ENCODE data around the gene MAP3K7CL.
"Not testable (repeated sequence)": the region's sequence is repeated elsewhere in the genome, so short reads cannot be mapped to it uniquely, and the experiment has no call there.

MAP3K7CL gene

DNA sequence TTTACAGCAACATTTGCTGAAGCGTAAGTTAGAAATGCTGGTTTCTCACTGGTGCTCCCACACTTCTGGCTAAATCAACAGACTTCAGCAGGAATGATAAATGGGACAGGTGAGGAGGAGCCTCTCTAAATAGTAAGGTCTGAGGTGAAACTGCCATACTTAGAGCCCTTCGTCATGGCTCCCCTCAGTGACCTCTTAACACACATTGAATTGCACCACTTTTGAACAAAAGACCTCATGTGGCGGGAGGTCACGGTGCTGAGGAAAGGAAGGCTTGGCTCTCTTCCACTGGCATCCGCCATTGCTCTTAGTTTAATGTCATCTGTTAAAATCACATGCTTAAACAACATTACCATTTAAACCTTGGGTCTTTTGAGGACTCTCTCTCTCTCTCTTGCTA is 3.4 kb downstream of the MAP3K7CL start:
- no peak for DNase-seq (ENCODE audit: low read depth in 2 of 2)

DNA sequence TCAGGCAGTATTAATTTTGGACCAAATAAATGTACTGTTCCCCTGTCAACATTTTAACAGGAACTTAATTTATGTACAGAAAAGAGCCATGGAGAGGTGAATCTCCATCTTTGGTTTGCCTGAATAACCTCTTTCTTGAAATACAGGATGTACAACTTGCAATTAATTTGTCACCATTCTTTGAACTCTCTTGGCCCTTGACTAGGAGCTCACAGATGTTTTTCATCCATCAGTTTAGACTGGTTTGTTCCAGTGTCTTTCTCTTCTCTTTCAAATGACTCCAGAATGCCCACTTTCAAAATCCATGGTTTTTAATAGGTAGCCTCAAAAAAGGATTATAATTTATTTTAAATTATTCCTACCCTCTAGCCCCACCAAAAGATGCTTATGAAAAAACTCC is 5.0 kb downstream of the MAP3K7CL start:
- no peak for DNase-seq (ENCODE audit: low read depth in 2 of 2)

DNA sequence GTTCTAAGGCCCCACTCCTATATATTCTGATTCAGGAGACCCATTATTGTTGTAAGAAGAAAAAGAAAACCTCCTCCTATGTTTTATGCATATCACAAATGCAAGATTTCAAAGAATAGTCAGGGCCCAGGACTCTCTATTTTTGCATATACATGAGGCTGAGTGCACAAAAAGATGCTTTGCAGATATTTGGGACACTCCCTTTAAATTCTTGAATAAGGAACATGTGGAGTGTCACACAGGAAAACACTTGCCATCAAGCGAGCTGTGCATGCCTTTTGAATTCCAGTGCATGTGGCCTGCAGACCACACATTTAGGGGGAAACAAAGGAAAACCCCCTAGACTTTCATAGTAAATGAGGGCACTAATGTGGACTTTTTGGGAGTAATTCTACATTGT is 5.6 kb downstream of the MAP3K7CL start:
- no peak for DNase-seq (ENCODE audit: low read depth in 2 of 2)

DNA sequence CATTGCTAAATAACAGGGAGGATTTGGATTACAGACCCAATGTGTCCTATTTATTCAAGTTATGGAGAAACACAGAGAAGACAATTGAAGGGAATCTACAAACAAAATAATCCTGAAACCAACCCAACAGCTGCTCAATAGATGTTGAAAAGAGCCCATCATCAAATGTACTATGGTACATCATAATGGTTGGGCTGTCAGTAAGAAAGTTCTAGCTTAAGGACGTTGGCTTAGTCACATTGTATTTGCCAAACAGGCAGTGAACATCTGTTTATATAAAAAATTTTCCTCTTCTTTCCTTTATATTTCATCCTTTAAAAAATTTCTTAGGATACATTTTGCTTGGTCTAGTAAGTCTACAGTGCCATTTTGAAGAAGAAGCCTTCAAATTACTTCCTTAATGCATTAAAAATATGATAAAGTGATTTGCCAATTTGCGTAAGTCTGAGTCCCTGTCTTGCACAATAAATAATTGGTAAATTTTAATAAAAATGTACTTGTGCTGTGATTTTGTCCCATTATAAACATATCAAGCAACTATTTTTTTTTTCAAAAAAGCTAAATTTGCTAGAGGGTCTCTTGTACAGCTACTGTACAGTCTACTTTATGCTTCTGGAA is 14.4 kb downstream of the MAP3K7CL start:
- no peak for DNase-seq (ENCODE audit: low read depth in 2 of 2)

DNA sequence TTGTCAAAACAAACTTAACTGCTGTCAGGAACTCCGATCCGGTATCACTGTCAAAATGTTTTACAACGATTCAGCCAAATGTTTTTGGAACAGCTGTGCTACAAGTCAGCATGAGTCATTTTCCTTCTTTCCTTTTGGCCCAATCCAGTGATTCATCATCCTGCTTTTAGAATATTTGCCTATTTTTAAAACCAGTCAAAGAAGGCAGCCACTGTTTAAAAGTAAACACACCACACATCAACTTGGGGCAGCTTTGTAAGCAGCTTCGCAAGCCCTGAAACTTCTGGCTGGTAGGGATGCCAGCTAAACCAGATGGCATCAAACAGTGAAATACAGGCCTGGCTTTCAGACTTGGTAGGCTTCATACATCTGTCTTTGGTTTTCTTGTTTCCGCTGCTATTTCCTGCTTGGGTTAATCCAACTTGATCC is 14.9 kb downstream of the MAP3K7CL start:
- DNase-seq (ENCODE audit: low read depth in 2 of 2): no peak

DNA sequence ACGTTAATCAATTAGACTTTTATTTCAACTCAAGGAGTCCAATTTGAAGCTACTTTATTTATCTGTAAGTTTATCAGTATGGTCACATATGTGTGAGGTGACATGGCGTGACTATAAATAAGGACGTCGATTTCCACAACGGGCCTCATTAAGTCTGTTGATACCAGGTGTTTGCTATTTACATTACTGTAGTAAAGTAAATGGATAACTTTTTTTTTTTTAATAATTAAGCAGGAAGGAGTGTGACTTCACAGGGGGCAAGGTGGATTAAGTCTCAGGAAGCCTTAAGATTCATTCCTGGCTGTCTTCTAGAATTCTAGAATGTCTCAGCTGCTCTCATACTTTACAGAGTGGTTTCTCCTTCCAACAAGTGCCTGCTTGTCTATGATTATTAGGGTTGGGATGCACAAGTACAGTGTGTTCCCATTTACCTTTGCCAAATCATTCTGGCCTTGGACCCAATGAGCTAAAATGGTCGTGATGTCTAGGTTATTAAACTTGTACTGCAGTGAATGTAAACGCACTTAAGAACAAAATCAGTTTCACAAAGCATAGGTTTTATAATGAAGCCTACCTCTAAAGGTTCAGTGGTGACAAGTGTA is 15.5 kb downstream of the MAP3K7CL start:
- DNase-seq (ENCODE audit: low read depth in 2 of 2): no peak

DNA sequence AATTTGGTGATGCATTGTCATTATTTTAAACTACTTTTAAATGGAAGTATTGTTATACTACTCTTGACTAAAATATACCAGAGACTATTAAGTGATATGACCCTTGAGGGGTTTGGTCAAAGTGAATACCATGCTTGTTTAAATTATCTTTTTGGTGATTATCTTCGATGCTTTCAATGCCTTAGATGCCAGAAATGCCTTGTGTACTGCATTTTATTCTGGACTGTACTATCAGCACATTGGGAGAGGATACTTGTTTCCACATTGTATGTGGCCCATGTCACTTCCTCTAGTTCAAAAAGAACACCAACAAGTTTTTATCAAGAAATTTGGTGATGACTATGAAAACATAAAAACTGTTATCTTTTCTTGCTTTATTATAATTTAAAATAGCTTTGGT is 16.3 kb downstream of the MAP3K7CL start:
- DNase-seq (ENCODE audit: low read depth in 2 of 2): no peak

DNA sequence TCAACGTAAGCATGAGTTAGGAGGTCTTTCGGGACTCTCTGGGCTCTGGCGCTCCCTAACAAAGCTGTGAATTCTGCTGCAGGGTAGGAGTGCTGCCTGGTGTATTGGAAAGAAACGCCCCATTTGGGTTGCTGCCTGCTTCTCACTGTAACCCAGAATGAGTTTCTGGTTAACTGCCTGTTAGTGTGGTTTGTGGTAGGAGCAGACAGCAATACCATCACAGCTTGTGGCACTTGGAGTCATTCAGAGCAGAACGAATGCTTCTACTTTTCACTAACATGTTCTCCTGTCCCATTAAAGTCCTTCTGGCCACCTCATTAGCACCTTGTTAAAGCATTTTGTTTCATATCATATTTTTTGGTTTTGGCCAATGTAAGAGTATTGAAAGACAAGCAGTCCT is 18.1 kb downstream of the MAP3K7CL start:
- DNase-seq (ENCODE audit: low read depth in 2 of 2): no peak

DNA sequence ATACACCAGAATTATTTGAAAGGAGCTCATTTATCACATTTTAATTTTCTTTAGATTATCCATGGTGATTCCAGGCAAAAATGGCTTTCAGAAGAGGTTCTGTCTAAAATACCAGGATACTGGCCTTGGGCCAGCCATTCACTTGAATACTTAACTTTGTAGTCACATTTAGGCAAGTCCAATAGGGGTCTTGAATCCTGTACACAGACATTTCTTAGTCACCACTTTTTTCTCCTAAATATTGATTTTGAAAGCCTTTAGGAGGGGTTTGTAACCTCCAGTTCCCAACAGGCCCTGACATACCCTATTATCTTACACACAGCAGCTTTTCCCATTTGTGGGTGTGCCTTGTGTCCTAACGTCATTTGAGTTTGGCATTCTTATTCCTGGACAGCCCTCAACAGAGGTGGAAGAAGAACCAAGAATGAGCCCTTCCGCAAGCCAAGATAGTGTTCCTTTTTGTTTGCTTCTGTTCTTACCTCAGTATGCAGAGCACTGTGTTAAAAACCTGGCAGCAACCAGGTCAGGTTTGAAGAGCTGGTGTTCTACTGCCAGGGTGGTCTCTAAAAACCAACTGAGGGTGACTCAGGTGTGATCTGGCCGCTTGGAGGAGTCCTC is 19.5 kb downstream of the MAP3K7CL start:
- no peak for DNase-seq (ENCODE audit: low read depth in 2 of 2)

DNA sequence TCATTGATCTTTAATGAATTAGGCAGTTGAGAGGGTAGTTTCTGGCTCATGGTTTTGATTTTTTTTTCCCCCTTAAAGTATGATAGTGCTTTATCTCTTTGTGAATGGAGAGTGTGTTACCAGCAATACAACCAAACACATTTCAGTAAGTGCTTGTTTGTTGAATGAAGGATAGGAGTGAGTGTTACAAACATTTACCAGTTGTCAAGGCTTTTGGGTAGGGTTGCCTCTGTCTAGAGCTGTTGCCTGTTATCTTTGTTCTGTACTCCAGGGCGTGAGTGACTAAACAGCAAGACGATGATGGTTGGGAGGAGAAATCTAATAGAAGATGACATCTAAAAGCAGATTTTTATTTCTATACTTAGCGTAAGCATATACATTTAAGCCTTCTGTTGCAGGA is 21.5 kb downstream of the MAP3K7CL start:
- DNase-seq (ENCODE audit: low read depth in 2 of 2): no peak

DNA sequence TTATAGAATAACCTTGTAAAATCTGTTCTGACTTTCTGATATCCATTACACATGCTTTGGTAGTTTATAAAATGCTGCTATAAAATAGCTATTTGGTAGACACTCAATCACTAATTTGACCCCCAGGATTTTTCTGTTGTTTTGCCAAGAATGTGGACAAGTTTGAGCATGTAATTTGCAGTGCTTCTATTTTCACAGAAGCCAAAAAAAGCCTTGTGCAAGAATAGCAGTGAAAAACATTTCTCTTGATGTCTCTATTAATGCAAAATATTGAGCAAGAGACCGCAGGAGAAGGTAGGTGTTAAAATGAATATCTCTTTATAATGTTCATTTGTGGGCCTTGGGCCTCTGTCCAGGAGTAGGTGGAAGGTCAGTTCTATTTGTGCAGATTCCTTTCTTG is 22.5 kb downstream of the MAP3K7CL start:
- DNase-seq (ENCODE audit: low read depth in 2 of 2): no peak

DNA sequence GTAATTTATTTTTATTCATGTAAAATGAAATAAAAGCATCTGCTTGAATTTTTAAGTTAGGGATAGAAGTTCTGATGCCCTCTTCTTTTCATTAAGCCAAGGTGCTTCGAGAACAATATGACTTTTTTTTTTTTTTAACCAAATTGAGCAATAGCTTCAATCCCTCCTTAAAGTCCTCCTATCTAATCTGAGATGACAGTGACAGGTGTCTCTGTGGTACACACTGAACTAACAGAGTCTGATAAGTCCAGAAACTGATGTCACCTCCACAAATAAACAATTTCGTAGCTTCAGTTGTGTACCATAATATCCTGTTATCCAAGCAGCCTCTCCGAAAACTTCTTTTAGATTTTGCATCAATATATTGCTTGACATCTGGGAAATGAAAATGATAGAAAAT is 23.8 kb downstream of the MAP3K7CL start:
- DNase-seq (ENCODE audit: low read depth in 2 of 2): no peak

DNA sequence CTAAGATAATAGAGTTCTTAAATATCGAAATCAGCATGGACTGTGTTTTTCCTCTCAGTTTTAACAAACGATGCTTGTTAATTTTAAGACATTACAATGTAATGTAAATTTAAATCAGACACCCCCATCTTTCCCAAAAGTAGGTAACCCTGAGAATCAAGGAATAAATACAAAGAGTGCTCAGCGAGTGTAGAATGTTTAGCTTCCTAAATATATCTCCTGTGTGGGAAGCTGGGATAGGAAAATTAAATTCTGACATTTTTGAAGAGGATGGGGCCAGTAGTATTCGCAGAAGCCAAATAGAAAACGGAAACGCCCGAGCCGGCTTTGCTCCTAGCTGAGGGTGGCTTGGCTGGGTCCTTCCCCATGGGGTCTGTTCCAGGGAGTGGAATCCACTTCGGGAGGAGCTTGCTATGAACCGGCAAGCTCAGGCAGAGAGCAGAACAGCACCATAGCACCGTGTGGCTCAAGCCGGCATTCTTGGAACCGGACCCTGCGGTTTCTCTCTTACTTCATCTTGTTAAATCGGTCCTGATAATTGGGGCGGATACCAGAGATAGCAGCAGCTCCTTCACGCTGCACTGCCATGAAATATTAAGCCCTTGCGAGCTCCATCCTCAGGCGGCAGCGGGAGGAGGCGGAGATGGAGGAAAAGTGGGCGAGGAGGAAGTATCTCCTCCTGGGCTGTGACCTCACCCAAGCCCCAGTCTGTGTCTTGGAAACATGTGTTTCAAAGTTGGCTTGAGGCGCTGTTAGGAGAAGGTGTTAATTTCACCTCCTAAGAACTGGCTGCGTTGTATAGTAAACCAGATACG is 24.9 kb downstream of the MAP3K7CL start:
- no peak for DNase-seq (ENCODE audit: low read depth in 2 of 2)

DNA sequence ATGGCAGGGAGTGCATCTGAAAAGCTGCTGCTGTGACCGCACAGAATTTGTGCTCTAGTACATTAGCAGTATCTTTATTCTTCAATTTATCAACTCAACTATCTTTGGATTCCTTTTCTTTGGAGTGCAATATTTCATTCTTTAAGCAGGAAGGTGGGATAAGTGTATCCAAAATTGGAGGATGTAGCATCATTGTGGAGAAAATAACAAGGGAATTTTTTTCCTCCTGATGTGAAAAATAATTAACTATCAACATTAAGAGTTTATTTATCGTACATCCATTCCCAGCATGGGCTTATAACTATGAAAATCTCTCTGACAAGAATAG is 25.5 kb downstream of the MAP3K7CL start:
- no peak for DNase-seq (ENCODE audit: low read depth in 2 of 2)

DNA sequence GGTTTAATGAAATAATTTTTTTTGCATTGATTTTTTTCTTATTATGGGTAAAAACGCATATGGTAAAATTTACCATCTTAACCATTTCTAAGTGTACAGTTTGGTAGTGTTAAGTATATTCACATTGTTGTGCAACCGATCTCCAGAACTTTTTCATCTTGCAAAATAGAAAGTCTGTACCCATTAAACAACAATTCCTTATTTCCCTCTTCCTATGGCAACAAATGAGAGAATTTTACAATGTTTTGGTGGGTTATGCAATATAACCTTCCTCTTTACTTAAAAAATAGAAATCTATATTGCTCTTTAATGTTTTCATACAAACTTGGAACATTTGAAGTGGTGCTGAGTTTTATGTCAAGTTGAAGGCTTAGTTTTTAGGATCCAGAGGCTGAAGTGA is 26.6 kb downstream of the MAP3K7CL start:
- no peak for DNase-seq (ENCODE audit: low read depth in 2 of 2)

DNA sequence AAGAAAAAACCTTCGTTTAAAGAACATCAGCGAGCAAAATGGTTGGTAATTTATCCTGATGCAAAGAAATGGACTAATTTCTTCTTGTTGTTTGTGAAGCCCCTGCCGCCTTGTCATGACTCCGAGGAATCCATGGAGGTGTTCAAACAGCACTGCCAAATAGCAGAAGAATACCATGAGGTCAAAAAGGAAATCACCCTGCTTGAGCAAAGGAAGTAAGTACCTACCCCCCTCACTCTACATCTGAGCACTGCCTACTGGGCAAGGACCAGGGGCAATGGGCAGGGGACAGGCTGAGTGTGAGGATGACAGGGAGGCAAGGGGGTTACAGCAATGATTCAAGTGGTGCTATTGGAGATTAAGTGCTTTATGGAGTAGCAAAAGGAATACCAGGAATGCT is 29.4 kb downstream of the MAP3K7CL start:
- no peak for DNase-seq (ENCODE audit: low read depth in 2 of 2)

DNA sequence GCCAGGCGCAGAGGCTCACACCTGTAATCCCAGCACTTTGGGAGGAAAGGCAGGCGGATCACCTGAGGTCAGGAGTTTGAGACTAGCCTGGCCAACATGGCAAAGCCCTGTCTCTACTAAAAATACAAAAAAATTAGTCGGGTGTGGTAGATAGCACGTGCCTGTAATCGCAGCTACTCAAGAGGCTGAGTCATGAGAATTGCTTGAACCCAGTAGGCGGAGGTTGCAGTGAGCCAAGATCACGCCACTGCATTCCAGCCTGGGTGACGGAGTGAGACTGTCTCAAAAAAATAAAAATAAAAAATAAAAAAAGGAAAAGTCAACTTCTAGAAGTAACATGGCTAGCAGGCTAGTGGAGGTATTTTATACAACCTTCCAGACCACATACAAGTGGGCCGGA is 32.4 kb downstream of the MAP3K7CL start:
- DNase-seq (ENCODE audit: low read depth in 2 of 2): not testable (repeated sequence)

DNA sequence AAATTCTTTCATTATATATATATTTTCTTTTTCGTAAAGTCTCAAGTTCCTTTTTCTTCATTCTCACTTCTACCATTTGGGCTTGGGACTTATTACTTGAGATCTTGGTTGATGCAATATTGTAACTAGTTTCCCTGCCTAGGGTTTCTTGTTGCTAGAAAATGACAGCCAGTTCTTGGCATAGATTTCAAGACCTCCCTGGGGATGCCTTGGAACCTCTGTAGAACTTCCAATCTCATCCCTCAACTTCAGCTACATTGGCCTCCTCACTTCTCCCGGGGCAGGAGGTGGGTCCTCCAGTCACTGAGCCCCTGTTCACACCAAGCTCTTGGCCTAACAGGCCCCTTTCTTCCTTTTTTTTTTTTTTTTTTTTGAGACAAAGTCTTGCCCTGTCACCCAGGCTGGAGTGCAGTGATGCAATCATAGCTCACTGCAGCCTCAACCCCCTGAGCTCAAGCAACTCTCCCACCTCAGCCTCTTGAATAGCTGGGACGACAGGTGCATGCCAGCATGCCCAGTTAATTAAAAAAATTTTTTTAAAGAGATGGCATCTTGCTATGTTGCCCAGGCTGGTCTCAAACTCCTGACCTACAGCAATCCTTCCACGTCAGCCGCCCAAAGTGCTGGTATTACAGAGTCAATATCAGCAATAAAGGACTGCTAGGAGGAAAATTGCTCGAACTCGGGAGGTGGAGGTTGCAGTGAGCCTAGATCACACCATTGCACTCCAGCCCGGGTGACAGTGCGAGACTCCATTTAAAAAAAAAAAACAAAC is 33.1 kb downstream of the MAP3K7CL start:
- no peak for DNase-seq (ENCODE audit: low read depth in 2 of 2)

DNA sequence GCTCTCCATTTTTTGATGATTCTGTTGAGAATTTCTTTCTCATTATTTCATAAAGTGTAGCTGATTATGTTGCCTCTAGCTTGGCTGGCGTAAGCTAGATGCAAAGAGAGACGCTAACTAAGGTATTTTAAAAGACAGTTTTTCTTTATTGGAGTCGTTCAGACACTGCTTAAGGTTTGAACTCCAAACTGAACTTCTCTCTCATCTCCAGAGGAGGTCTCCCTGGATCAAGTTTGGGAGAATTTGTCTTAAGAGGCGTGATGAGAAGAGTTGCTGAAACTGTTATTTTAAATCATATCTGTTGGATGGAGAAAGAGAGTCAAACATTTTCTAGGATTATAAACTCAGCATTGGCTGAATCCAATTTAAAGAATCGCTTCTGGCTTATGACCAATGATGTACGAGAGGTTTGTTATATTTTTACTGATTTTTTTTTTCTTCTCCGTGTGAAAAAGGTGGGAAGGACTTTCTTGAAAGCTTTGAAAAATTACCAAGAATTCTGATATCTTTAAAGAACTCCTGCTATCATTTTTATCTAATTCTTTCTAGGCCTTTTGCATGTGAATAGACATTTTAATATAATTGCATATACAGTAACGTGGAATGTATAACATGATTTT is 34.0 kb downstream of the MAP3K7CL start:
- no peak for DNase-seq (ENCODE audit: low read depth in 2 of 2)

DNA sequence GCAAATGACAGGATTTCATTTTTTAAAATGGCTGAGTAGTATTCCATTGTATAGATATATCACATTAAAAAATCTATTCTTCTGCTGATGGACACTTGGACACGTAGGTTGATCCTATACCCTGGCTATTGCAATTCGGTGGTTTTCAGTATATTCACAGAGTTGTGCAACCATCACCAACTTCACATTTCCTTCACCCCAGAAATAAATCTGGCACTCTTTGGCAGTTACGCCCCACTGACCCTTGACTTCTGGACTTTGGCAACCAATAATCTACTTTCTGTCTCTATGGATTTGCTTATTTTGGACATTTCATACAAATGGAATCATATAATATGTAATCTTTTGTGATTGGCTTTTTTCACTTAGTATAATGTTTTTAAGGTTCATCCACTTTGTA is 35.9 kb downstream of the MAP3K7CL start:
- no peak for DNase-seq (ENCODE audit: low read depth in 2 of 2)

DNA sequence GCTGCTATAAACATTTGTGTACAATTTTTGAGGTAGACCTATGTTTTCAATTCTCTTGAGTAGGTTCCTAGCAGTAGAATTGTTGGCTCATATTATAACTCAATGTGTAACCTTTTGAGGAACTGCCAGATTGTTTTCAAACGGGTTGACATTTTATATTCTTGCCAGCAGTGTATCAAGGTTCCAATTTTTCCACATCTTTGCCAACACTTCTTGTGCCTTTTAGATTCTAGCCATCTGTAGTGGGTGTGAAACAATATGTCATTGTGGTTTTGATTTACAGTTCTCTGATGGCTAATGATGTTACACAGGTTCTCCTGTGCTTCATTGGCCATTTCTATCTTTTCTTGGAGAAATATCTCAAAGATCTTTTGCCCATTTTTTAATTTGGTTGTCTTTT is 36.4 kb downstream of the MAP3K7CL start:
- no peak for DNase-seq (ENCODE audit: low read depth in 2 of 2)

DNA sequence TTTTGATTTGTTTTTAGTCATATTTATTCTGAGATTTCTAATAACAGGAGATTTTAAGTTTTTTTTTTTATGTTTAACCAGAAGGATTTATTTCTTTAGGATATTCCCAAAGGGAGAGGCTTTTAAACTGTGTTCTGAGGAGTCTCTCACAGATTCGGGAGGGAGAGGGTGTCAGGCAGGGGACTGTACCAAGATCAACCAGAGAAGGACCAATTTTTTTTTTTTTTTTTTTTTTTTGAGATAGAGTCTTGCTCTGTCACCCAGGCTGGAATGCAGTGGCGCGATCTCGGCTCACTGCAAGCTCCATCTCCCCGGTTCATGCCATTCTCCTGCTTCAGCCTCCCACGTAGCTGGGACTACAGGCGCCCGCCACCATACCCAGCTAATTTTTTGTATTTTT is 37.0 kb downstream of the MAP3K7CL start:
- not testable (repeated sequence) for DNase-seq (ENCODE audit: low read depth in 2 of 2)
